SK-N-SH treated with all-trans-retinoic acid at 6 μM for 48 hours (cell line): ENCODE results near the gene QPCT.

Experiments used
- ATAC-seq: fragments of 200-7000 bp; cut with Tn5 transposase; 3 replicates; pipeline ENCODE4 v1.9.1; 2020; ENCODE audit warnings: mild to moderate bottlenecking, moderate library complexity
- ARNTL ChIP-seq: fragments of 450-650 bp; formaldehyde crosslinking; IDR thresholded peaks from 2 replicates; pipeline ENCODE4 v1.5.0; 2020; ENCODE audit warnings: low read depth, mild to moderate bottlenecking, moderate library complexity, borderline replicate concordance
- BACH2 ChIP-seq: fragments of 250-450 bp; sonication (Bioruptor Pico); IDR thresholded peaks from 2 replicates; pipeline ENCODE4 v1.9.0; 2021; ENCODE audit warnings: mild to moderate bottlenecking, borderline replicate concordance
- ESRRG ChIP-seq: fragments of 250-450 bp; sonication (Bioruptor Pico); IDR thresholded peaks from 2 replicates; pipeline ENCODE4 v1.6.1; 2021; ENCODE audit warnings: mild to moderate bottlenecking
- GLIS3 ChIP-seq: fragments of 250-450 bp; sonication (Bioruptor Pico); IDR thresholded peaks from 2 replicates; pipeline ENCODE4 v1.5.0; 2020; ENCODE audit warnings: mild to moderate bottlenecking, moderate library complexity
- ISL1 ChIP-seq: fragments of 250-450 bp; sonication (Bioruptor Pico); IDR thresholded peaks from 2 replicates; pipeline ENCODE4 v2.1.2; 2022; ENCODE audit warnings: mild to moderate bottlenecking, moderate library complexity
- OSR1 ChIP-seq: fragments of 250-450 bp; sonication (Bioruptor Pico); IDR thresholded peaks from 2 replicates; pipeline ENCODE4 v1.8.0; 2022; ENCODE audit warnings: moderate library complexity, mild to moderate bottlenecking, inconsistent platforms
- PPARA ChIP-seq: fragments of 250-450 bp; sonication (Bioruptor Pico); IDR thresholded peaks from 2 replicates; pipeline ENCODE4 v1.5.0; 2020; ENCODE audit warnings: mild to moderate bottlenecking, borderline replicate concordance
- RARB ChIP-seq: fragments of 250-450 bp; sonication (Bioruptor Pico); IDR thresholded peaks from 2 replicates; pipeline ENCODE4 v1.8.0; 2021; ENCODE audit warnings: mild to moderate bottlenecking, moderate library complexity
- SNAI2 ChIP-seq: fragments of 250-450 bp; sonication (Bioruptor Pico); IDR thresholded peaks from 2 replicates; pipeline ENCODE4 v1.5.0; 2020; ENCODE audit warnings: mild to moderate bottlenecking, moderate library complexity
- TCF4 ChIP-seq: fragments of 250-450 bp; sonication (Bioruptor Pico); IDR thresholded peaks from 2 replicates; pipeline ENCODE4 v1.8.0; 2021; ENCODE audit warnings: mild to moderate bottlenecking, moderate library complexity, borderline replicate concordance
- TOX ChIP-seq: fragments of 250-450 bp; sonication (Bioruptor Pico); IDR thresholded peaks from 2 replicates; pipeline ENCODE4 v1.8.0; 2021; ENCODE audit warnings: mild to moderate bottlenecking, moderate library complexity, borderline replicate concordance
- ZC3H10 ChIP-seq: fragments of 250-450 bp; sonication (Bioruptor Pico); IDR thresholded peaks from 2 replicates; pipeline ENCODE4 v1.5.1; 2021; ENCODE audit warnings: mild to moderate bottlenecking, moderate library complexity
- ZFP3 ChIP-seq: fragments of 250-450 bp; sonication (Bioruptor Pico); IDR thresholded peaks from 2 replicates; pipeline ENCODE4 v1.5.0; 2020; ENCODE audit warnings: mild to moderate bottlenecking, moderate library complexity
- ZFP30 ChIP-seq: fragments of 450-650 bp; formaldehyde crosslinking; IDR thresholded peaks from 2 replicates; pipeline ENCODE4 v1.5.0; 2022; ENCODE audit warnings: mild to moderate bottlenecking, moderate library complexity
- ZNF8 ChIP-seq: fragments of 450-650 bp; formaldehyde crosslinking; IDR thresholded peaks from 2 replicates; pipeline ENCODE4 v1.5.0; 2020; ENCODE audit warnings: mild to moderate bottlenecking, moderate library complexity
- TF ChIP-seq, protein P1 (sequence below): fragments of 250-450 bp; sonication (Bioruptor Pico); IDR thresholded peaks from 2 replicates; pipeline ENCODE4 v1.5.1; 2020; ENCODE audit warnings: low read depth, mild to moderate bottlenecking, moderate library complexity
- TF ChIP-seq, protein P2 (sequence below): fragments of 250-450 bp; sonication (Bioruptor Pico); IDR thresholded peaks from 2 replicates; pipeline ENCODE4 v1.5.0; 2020; ENCODE audit warnings: mild to moderate bottlenecking, moderate library complexity
- TF ChIP-seq, protein P3 (sequence below): fragments of 250-450 bp; sonication (Bioruptor Pico); IDR thresholded peaks from 2 replicates; pipeline ENCODE4 v1.8.0; 2020; ENCODE audit warnings: mild to moderate bottlenecking, moderate library complexity, borderline replicate concordance
- TF ChIP-seq, protein P4 (sequence below): fragments of 250-450 bp; sonication (Bioruptor Pico); IDR thresholded peaks from 2 replicates; pipeline ENCODE4 v1.8.0; 2021; ENCODE audit warnings: low read depth, mild to moderate bottlenecking, moderate library complexity, borderline replicate concordance
- TF ChIP-seq, protein P5 (sequence below): fragments of 250-450 bp; sonication (Bioruptor Pico); IDR thresholded peaks from 2 replicates; pipeline ENCODE4 v1.5.1; 2021; ENCODE audit warnings: mild to moderate bottlenecking, moderate library complexity

The QPCT gene

DNA sequence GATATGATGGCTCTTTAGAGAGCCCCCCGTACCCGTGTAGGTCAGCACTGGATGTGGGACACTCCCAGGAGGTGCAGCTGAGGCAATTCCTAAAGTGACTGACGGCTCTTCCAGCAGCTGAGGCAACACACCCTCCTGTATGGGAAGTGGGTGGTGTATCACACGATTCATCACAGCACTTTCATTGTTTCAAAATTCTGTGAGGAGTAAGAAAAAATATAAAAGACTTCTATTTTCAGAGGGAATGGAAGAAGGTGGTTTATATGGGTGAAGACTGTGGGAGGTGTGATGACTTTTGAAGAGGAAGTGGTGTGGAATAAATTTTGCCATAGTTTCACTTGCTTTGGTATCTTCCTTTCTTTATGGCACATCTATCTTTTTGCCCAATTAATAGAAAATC lies 22.3 kb downstream of the QPCT start:
- TF ChIP-seq ZNF8 (CRISPR knock-in tag) (no peak), OSR1 (CRISPR knock-in tag) (no peak), ZC3H10 (CRISPR knock-in tag) (no peak)
- ATAC-seq = no peak

DNA sequence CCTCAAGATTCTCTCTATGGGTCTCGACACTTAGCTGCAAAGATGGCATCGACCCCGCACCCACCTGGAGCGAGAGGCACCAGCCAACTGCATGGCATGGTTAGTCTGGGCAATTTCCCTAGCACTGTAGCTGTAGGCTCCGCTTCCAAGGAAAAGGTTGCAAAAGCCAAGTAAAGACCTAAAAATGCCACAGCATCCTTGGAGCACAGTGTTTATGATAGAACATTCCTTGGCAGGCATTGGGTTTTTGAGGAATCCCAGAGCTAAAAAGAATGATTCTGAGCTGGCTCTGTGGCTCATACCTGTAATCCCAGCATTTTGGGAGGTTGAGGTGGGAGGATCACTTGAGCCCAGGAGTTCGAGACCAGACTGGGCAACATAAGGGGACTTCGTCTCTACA lies 22.9 kb downstream of the QPCT start:
- ATAC-seq = no peak
- TF ChIP-seq, protein P1, sequence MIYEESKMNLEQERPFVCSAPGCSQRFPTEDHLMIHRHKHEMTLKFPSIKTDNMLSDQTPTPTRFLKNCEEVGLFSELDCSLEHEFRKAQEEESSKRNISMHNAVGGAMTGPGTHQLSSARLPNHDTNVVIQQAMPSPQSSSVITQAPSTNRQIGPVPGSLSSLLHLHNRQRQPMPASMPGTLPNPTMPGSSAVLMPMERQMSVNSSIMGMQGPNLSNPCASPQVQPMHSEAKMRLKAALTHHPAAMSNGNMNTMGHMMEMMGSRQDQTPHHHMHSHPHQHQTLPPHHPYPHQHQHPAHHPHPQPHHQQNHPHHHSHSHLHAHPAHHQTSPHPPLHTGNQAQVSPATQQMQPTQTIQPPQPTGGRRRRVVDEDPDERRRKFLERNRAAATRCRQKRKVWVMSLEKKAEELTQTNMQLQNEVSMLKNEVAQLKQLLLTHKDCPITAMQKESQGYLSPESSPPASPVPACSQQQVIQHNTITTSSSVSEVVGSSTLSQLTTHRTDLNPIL = no peak
- TF ChIP-seq, protein P2, sequence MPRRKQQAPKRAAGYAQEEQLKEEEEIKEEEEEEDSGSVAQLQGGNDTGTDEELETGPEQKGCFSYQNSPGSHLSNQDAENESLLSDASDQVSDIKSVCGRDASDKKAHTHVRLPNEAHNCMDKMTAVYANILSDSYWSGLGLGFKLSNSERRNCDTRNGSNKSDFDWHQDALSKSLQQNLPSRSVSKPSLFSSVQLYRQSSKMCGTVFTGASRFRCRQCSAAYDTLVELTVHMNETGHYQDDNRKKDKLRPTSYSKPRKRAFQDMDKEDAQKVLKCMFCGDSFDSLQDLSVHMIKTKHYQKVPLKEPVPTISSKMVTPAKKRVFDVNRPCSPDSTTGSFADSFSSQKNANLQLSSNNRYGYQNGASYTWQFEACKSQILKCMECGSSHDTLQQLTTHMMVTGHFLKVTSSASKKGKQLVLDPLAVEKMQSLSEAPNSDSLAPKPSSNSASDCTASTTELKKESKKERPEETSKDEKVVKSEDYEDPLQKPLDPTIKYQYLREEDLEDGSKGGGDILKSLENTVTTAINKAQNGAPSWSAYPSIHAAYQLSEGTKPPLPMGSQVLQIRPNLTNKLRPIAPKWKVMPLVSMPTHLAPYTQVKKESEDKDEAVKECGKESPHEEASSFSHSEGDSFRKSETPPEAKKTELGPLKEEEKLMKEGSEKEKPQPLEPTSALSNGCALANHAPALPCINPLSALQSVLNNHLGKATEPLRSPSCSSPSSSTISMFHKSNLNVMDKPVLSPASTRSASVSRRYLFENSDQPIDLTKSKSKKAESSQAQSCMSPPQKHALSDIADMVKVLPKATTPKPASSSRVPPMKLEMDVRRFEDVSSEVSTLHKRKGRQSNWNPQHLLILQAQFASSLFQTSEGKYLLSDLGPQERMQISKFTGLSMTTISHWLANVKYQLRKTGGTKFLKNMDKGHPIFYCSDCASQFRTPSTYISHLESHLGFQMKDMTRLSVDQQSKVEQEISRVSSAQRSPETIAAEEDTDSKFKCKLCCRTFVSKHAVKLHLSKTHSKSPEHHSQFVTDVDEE = no peak
- TF ChIP-seq ZFP3 (CRISPR knock-in tag) (no peak), ISL1 (CRISPR knock-in tag) (no peak), OSR1 (CRISPR knock-in tag) (no peak), GLIS3 (CRISPR knock-in tag) (no peak), ARNTL (CRISPR knock-in tag) (no peak), TCF4 (CRISPR knock-in tag) (no peak), ZFP30 (no peak), PPARA (CRISPR knock-in tag) (no peak), BACH2 (CRISPR knock-in tag) (no peak), ESRRG (CRISPR knock-in tag) (no peak)
- TF ChIP-seq, protein P3, sequence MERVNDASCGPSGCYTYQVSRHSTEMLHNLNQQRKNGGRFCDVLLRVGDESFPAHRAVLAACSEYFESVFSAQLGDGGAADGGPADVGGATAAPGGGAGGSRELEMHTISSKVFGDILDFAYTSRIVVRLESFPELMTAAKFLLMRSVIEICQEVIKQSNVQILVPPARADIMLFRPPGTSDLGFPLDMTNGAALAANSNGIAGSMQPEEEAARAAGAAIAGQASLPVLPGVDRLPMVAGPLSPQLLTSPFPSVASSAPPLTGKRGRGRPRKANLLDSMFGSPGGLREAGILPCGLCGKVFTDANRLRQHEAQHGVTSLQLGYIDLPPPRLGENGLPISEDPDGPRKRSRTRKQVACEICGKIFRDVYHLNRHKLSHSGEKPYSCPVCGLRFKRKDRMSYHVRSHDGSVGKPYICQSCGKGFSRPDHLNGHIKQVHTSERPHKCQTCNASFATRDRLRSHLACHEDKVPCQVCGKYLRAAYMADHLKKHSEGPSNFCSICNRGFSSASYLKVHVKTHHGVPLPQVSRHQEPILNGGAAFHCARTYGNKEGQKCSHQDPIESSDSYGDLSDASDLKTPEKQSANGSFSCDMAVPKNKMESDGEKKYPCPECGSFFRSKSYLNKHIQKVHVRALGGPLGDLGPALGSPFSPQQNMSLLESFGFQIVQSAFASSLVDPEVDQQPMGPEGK (CRISPR knock-in tag) = no peak
- TF ChIP-seq, protein P4, sequence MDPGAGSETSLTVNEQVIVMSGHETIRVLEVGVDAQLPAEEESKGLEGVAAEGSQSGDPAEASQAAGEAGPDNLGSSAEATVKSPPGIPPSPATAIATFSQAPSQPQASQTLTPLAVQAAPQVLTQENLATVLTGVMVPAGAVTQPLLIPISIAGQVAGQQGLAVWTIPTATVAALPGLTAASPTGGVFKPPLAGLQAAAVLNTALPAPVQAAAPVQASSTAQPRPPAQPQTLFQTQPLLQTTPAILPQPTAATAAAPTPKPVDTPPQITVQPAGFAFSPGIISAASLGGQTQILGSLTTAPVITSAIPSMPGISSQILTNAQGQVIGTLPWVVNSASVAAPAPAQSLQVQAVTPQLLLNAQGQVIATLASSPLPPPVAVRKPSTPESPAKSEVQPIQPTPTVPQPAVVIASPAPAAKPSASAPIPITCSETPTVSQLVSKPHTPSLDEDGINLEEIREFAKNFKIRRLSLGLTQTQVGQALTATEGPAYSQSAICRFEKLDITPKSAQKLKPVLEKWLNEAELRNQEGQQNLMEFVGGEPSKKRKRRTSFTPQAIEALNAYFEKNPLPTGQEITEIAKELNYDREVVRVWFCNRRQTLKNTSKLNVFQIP (CRISPR knock-in tag) = no peak
- TF ChIP-seq, protein P5, sequence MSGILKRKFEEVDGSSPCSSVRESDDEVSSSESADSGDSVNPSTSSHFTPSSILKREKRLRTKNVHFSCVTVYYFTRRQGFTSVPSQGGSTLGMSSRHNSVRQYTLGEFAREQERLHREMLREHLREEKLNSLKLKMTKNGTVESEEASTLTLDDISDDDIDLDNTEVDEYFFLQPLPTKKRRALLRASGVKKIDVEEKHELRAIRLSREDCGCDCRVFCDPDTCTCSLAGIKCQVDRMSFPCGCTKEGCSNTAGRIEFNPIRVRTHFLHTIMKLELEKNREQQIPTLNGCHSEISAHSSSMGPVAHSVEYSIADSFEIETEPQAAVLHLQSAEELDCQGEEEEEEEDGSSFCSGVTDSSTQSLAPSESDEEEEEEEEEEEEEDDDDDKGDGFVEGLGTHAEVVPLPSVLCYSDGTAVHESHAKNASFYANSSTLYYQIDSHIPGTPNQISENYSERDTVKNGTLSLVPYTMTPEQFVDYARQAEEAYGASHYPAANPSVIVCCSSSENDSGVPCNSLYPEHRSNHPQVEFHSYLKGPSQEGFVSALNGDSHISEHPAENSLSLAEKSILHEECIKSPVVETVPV (CRISPR knock-in tag) = no peak

DNA sequence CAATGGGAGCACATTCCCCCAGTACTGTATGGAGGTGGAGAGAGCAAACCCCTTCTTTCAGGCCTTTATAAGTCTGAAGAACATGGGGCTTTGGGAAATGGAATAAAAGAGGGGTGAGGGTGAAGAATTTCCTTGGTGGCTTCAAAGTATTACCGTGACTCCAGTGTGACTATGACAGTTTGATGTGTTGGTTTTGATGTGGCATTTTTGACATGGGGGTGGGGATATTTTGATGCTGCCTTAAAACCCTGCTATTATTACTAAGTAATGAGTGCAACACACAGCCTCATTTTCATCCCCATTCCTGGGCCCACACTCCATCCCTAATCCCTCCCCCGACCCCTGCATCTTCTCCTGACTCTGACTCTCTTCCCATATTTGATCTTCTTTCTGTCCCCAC lies 23.6 kb downstream of the QPCT start:
- ATAC-seq = no peak
- TF ChIP-seq PPARA (CRISPR knock-in tag) (no peak), ISL1 (CRISPR knock-in tag) (no peak), RARB (CRISPR knock-in tag) (no peak), OSR1 (CRISPR knock-in tag) (no peak), TOX (CRISPR knock-in tag) (no peak), SNAI2 (CRISPR knock-in tag) (no peak), ZFP3 (CRISPR knock-in tag) (no peak), ZNF8 (CRISPR knock-in tag) (no peak), GLIS3 (CRISPR knock-in tag) (no peak), BACH2 (CRISPR knock-in tag) (no peak)
- TF ChIP-seq, protein P5 (CRISPR knock-in tag) = no peak
- TF ChIP-seq, protein P2 = no peak
- TF ChIP-seq, protein P4 (CRISPR knock-in tag) = no peak
